HG02885 (cell line): ENCODE measurements around the gene PCK1.

ENCODE experiments used
- ATAC-seq: cut with Tn5 transposase; IDR thresholded peaks from one replicate; pipeline ENCODE4 v1.9.1; 2021; ENCODE audit warnings: mild to moderate bottlenecking; ENCODE audit not compliant: unreplicated experiment, poor library complexity

PCK1 gene

DNA sequence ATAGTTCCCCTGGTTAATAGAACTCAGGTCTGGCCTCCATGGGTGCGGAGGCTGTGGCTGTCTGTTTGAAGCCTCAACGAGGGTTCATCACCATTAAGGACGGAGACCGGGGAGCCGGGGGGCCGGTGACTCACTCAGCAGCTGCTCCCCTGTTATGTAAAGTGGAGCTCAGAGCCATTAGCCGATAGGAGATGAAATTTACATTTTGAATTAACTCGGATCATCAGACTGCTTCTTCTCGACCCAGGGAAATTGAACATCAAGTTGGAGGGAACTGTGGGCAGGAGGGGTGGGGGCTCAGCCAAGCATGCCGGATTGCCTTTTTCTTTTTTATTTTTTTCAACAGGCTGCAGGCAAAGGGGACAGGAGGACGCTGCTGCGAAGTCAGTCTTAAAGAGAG is 12.3 kb downstream of the PCK1 start:
- no peak for ATAC-seq

DNA sequence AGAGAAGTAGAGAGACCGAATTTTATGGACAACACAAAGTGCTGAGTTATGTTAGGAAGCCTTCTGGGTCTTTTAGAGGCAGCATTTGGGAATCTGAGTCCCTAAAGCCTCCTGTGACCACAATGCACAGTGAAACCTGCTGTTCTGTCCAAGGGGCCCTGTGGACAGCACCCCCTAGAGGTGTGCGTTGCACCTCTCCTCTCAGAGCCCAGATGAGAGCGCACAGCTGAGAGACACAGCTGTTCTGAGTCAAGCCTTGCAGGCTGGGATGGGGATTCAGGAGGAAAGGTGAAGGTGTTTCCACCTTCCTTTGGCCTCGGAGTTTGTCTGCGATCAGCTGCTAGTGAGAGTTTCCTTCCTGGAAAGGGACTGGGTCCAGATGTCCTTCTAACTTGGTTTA is 13.0 kb downstream of the PCK1 start:
- no peak for ATAC-seq

DNA sequence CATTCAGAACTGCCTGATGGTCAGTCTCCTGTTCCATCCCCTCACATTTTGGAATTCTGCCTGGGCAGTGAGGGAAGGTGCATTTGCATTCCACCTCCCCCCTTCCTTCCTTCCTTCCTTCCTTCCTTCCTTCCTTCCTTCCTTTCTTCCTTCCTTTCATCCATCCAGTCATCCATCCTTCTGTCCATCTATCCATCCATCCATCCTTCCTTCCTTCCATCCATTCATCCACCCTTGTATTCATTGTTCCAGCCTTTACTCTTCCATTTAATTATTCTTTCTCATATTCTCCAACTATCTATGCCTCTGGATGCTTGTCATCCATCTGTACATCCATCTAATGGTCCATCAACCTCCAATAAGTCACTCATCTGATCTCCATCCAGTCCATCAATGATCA is 14.0 kb downstream of the PCK1 start:
- no peak for ATAC-seq

- ATAC-seq: no peak
These were observed 15.1 kb downstream of the PCK1 start for GRCh38 chr20:57576002-57576401.

DNA sequence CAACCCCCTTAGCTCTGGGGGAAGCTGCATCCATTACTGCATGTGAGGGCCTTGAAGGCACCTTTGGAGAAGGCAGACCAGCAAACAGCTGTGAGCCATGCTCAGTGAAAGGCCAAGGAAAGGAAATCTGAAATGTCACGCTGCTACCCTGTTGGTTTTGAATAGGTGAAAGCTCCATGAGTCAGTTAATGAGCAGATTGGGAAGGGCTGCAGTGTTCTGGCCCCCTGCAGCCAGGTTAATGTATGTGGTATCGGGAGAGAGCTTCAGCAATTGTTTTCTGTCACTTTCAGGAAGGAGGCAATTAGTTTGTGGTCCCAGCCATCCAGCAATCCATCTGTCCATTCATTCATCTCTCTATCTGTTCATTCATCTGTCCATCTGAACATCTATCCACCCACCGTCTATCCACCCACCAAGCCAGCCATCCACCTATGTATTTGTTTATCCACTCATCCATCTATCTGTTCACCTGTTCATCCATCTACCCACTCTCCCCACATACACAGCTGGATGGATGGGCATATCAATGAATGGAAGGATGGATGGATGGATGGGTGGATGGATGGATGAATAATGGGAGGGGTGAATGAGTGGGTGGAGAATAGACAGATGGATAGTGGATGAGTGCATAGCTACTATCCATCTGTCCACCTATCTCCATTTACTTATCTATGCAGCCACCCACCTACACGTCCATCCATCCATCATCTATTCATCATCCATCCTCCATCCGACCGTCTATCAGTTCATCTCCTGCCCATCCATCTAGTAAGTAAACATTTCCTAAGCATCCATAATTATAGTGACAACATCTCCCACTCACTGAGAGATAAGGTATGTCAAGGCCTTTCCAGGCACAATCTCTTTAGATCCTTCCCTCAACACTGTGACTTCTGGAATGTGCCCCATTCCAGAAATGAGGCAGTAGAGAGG is 16.0 kb downstream of the PCK1 start:
- ATAC-seq: no peak

- no peak for ATAC-seq
These were observed 17.0 kb downstream of the PCK1 start for GRCh38 chr20:57577679-57578475.

GRCh38 chr20:57578476-57579165 is 17.7 kb downstream of the PCK1 start:
- ATAC-seq: no peak

- no peak for ATAC-seq
These were observed 18.5 kb downstream of the PCK1 start for GRCh38 chr20:57579331-57579897.

- ATAC-seq: no peak
These were observed 19.1 kb downstream of the PCK1 start for GRCh38 chr20:57579898-57580447.

GRCh38 chr20:57580478-57581201 is 19.7 kb downstream of the PCK1 start:
- ATAC-seq: no peak

DNA sequence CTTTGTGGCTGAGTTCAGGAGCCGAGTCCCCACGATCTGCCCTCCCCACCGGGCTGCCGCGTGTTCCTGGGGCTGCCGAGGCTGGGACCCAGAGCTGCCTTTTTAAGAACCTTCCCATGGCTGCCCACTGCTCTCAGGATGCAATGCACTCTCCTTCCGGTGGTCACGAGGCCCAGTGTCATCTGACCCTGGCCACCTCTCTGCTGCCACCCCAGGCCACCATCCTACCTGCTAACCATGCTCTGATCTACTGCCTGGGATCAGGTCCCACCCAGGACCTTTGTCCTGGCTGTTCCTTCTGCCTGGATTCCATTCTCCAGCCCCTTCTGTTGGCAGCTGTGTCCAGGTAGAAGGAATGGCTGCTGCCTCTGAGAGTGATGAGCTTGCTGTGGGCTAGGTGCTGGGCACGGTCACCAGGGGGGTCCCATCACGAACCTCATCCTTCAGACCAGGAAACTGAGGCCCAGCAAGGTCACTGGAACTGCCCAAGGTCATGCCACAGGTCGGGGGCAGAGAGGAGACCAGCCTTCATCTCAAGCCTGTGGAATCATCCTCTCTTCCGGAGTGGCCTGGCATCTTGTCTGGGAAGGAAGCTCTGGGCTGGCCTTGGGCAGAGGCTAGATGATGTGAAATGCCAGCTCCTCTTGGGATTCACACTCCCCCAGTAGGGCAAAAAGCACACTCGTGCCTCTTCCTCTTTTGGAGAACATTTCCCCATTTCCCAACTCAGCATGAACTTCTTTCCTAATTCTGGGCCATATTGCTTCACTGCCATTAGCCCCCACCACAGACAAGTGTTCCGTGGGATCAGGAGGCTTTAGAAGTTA is 20.5 kb downstream of the PCK1 start:
- ATAC-seq: no peak

GRCh38 chr20:57582029-57582378 is 21.1 kb downstream of the PCK1 start:
- no peak for ATAC-seq

DNA sequence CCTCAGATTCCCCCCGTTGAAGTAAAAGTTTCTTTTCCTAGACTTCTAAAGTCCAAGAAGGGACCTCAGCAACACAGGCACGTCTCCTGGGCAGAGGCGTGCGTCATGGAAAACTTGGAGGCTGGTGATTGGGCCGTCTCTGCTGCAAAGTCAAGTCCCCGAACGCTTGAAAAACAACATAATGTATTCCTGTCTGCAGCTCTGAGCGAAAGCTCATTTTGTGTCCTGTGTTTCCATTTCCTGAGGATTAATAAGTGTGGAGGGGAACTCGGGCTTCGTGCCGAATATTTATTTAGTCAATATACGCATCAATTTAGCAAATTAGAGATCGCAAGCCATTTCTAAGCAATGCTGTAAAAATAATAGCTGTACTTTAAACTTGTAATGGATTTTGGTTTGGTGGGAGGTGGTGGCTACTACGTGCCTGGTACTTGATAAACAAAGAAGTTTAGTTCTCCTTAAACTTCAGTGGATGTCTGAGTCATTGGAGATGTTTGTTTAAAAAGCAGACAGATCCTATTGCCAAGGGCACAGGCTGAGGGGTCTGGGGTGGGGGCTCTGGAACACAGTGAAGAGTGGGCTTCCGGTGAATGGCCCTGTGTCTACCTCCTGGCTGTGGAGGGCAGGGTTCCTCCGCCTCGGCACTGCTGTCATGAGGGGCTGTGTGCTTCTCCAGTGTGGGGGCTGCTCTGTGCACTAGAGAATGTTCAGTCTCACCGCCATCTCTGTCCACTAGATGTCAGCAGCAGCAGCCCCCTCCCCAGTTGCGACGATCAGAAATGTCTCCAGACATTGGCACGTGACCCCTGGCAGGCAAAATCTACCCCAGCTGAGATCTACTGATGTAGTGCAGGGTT is 21.8 kb downstream of the PCK1 start:
- no peak for ATAC-seq

DNA sequence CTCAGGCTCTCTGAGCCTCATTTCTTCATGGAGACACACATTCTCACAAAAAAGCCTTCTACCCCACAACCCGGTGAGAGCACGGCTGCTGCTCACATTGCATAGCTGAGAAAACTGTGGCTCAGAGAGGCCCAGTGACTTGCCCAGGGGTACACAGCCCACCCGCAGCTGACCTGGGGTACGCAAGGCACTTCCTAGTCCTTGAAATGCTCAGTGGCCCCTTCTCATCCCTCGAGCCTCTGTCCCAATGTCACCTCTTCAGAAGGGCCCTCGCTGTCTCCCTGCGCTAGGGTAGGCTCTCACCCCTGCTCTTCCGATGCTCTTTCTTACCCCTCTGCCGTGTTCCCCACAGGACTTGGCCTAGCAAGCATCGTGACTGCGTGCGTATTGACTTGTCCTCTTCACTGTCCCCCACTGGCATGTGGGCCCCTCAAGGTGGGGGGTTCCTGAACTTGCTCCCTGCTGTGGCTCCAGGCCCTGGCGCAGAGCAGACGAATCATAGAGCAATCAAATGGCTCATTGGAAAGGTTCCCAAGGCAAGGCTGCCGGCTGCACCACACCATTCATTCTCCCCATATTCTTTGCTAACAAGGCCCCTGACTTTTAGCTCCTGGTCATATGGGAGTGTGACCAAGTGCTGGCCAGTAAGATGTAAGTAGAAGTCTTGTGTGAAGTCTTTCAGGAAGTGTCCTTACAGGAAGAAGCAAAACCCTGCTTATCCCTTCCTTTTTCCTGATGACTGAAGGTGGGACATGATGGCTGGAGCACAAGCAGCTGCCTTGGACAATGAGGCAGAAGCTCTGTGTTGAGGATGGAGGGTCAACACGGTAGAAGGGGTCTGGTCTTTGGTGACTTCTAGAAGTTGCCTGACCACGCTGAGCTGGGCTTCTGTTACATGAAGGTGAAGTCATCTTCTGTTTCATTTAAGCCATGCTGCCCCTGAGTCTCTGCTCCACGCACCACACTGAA is 22.7 kb downstream of the PCK1 start:
- ATAC-seq: no peak

DNA sequence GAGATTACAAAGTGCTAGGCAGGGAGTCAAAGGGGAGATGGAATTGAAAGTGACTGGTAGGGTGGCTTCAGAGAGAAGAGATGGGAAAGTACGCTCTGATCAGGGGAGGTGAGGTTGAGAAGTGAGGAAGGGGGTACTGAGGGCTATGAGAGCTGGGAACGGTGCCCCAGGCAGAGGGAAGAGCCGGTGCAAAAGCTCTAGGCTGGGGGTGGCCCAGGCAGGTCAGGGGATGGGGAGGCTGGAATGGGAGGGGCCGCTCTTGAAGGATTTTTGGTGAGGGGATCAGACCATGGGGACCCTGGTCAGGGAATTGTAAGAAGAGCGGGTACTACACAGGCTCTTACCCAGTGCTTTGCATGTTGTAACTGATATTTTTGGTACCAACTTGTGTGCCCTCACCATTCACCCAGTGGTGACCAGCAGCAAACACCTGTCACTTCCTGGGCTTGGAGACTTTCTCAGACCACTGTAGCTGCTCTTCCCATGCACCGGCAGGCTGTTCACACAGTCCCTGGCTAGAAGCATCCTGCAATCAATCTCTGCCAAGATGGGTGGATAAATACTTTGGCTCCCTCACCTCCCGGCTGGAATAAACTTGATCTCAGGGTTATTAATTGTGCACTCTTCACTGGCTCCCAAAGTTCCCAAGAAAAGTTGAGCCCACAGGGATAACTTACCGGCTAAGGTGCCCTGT is 24.0 kb downstream of the PCK1 start:
- ATAC-seq: no peak
